Measurements from ENCODE around the gene RNF26. TPM values are rescaled to one million over a fixed set of nuclear protein-coding genes. Genes with fewer than 3 reads are reported as not detected.

RNF26 gene
- total and polyA plus RNA-seq, 4 donors: 6.3 to 19.1 (median 11.1) TPM

- Histone ChIP-seq H3K36me3 (ENCODE audit: control insufficient read depth in 4 of 4, insufficient read depth in 3 of 4, low read depth in 1 of 4, low read length in 3 of 4) (no peaks in the 10 kb centered on the region), H3K9ac (ENCODE audit: low read depth in 1 of 2, low read length in 2 of 2) (no peak overlapping the region), H3K27me3 (ENCODE audit: control insufficient read depth in 4 of 4, insufficient read depth in 4 of 4, low read length in 3 of 4) (no peaks in the 10 kb centered on the region), H3K27ac (ENCODE audit: low read depth in 1 of 2, low read length in 2 of 2) (no peak overlapping the region), H3K4me3 (ENCODE audit: low read depth in 1 of 3, low read length in 3 of 3) (no peak overlapping the region), H3K9me3 (ENCODE audit: control insufficient read depth in 4 of 4, low read length in 3 of 4) (no peaks in the 10 kb centered on the region), H3K4me1 (ENCODE audit: control insufficient read depth in 4 of 4, insufficient read depth in 4 of 4, low read length in 3 of 4) (peaks cover 6 to 21% (median 14%) of the 10 kb centered on the region in 4 donors)
- TF ChIP-seq HNF4G (IDR thresholded peaks at IDR 0.05): no peak
- DNase-seq (ENCODE audit: low spot score): no peak
- WGBS: 79% methylated on average over 4 of the region's 4 CpGs
These were observed 2.1 kb upstream of the RNF26 start for GRCh38 chr11:119332111-119332765.

GRCh38 chr11:119335091-119335654 lies 846 bp downstream of the RNF26 start:
- peaks cover 0 to 2% (median 0%) of the 10 kb centered on the region in 4 donors for H3K27me3 ChIP-seq (ENCODE audit: control insufficient read depth in 4 of 4, insufficient read depth in 4 of 4, low read length in 3 of 4)
- H3K9ac ChIP-seq (ENCODE audit: low read depth in 1 of 2, low read length in 2 of 2): peak overlapping the region; percentile 17 to 73
- peaks cover 12 to 40% (median 22%) of the 10 kb centered on the region in 4 donors for H3K4me1 ChIP-seq (ENCODE audit: control insufficient read depth in 4 of 4, insufficient read depth in 4 of 4, low read length in 3 of 4)
- H3K36me3 ChIP-seq (ENCODE audit: control insufficient read depth in 4 of 4, insufficient read depth in 3 of 4, low read depth in 1 of 4, low read length in 3 of 4): no peaks in the 10 kb centered on the region
- TF ChIP-seq YY1 (IDR thresholded peaks at IDR 0.05) (no peak), JUND (IDR thresholded peaks at IDR 0.05) (no peak), CTCF (IDR thresholded peaks at IDR 0.05; ENCODE audit: low read depth, low read length, missing input control) (no peak), NR2F2 (IDR thresholded peaks at IDR 0.05) (no peak), EGR1 (IDR thresholded peaks at IDR 0.05; ENCODE audit: low read depth in 2 of 2) (no peak), HNF4A (conservative IDR thresholded peaks at IDR 0.05) (no peak), TAF1 (conservative IDR thresholded peaks at IDR 0.05) (no peak), SP1 (IDR thresholded peaks at IDR 0.05) (no peak), ATF3 (IDR thresholded peaks at IDR 0.05) (no peak), RAD21 (IDR thresholded peaks at IDR 0.05) (no peak), FOXA2 (IDR thresholded peaks at IDR 0.05) (no peak), RXRA (IDR thresholded peaks at IDR 0.05) (no peak), FOXA1 (IDR thresholded peaks at IDR 0.05) (no peak), REST (IDR thresholded peaks at IDR 0.05) (no peak), HNF4G (IDR thresholded peaks at IDR 0.05) (no peak), GABPA (IDR thresholded peaks at IDR 0.05 in 1 of 2, conservative IDR thresholded peaks at IDR 0.05 in 1 of 2) (no peak), ZBTB33 (IDR thresholded peaks at IDR 0.05) (no peak), MAX (IDR thresholded peaks at IDR 0.05) (no peak)
- H3K9me3 ChIP-seq (ENCODE audit: control insufficient read depth in 4 of 4, low read length in 3 of 4): no peaks in the 10 kb centered on the region
- H3K4me3 ChIP-seq (ENCODE audit: low read depth in 1 of 3, low read length in 3 of 3): peak overlapping the region; percentile 69 to 84 (median 75)
- no peak for DNase-seq (ENCODE audit: low spot score)
- H3K27ac ChIP-seq (ENCODE audit: low read depth in 1 of 2, low read length in 2 of 2): peak overlapping the region; percentile 73 to 75
- 69% methylated on average over 15 of the region's 15 CpGs for WGBS

Measured in liver (tissue), 9 donors.